Ramos (cell line): ENCODE measurements around the gene KRT76.

Source experiments
- in situ Hi-C: fragments of 300-500 bp; cut with MboI; formaldehyde crosslinking; loops from one replicate; pipeline ENCODE4 v1.14.3; 2022; ENCODE audit warnings: low sequenced_read_pairs; ENCODE audit not compliant: unreplicated experiment

Gene KRT76

DNA sequence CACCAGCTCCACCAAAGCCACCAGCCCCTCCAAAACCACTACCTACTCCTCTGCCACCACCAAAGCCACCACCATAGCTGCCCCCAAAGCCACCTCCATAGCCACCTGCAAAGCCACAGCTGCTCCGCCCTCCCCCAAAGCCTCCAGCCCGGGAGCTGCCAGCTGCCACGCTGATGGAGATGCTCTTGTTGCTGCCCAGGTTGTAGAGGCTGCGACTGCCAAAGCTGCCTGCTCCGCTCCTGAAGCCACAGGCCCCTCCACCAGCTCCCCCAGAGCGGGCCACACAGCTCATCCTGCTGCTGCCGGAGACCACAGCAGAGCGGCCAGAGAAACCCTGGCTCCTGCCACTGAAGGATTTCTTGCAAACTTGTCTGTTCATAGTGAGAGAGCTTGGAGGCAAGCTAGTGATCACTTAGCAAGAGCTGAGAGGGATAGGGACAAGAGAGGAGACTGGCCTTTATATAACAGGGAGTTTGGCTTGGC is at the start of gene KRT76:
Gene KRT76 (minus strand): TSS at position 433 of the 483 bp plus-strand sequence. CDS start 54 bp downstream, at position 379.
- in situ Hi-C loops, result no loop called here

DNA sequence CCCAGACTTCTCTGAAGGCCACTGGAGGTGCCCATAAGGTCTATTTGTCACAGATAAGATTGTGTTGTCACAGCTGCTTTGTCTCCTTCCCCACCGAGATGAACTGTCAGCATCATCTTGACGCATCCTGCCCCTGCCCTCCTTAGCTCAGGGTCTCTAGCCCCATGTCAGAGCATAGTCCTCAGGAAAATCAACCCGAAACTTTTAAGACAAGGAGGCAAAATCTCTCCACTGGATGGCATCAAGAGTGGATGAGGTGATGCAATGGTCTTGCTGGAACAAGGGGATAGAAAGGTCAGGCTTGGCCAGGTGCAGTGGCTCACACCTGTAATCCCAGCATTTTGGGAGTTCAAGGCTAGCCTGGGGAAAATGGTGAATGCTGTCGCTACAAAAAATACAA is 48.8 kb upstream of the KRT76 start:
- in situ Hi-C loops, result no loop called here

GRCh38 chr12:52824741-52825410 is 47.7 kb upstream of the KRT76 start:
- in situ Hi-C loops, result no loop called here

DNA sequence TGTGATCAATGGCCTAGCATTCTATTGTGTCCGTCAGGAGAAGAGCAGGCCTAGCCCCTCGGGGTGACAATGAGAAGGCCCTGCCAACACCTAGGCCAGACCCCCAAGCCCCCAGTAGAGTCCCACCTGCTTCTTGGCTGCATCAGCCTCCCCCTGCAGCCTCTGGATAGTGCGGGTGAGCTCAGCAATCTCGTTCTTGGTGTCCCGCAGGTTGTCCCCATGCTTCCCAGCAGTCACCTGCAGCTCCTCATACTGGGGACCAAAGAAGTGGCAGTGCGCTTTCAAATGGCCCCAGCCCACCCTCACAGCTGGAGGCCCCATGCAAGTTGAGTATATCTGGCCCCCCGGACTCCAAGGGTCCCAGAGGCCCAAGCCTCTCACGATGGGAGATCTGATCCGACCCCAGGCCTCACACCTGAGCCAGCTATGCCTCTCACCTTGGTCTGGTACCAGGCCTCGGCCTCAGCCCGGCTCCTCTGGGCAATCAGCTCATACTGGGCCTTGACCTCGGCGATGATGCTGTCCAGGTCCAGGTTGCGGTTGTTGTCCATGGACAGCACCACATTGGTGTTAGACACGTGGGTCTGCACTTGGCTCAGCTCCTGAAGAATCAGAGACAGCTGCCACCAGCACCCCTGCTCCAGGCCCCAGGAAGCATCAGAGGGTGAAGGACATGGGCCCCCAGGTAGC is 46.8 kb upstream of the KRT76 start:
- in situ Hi-C loops, result no loop called here

DNA sequence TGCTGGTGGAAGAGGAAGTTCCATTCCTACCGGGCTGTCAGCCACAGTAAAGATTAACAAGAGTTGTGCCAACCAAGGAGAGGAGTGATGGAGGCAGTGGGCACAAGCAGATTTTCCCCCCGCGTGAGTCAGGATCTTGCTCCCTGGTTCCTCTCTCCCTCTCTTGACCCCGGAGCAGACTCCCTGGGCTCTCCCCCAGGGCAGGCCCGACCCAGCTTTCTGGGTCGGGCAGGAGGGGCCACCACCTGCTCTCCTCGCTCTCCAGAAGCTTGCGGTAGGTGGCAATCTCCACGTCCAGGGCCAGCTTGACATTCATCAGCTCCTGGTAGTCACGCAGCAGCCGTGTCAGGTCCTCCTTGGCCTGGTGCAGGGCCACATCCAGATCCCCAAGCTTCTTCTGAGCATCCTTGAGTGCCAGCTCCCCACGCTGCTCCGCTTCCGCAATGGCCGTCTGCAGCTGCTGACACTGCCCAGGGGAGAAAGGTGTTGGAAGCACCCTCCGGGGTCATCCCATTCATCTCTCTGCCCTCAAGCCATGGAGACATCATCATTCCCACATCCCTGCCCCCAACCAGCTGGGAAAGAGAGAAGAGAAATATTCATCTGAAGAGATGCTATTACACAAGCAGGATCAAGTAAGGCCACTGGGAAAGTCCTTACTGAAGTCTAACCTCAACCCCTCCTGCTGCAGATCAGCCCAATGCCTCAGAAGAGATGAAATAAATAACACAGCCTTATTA is 45.8 kb upstream of the KRT76 start:
- in situ Hi-C loops, result no loop called here

DNA sequence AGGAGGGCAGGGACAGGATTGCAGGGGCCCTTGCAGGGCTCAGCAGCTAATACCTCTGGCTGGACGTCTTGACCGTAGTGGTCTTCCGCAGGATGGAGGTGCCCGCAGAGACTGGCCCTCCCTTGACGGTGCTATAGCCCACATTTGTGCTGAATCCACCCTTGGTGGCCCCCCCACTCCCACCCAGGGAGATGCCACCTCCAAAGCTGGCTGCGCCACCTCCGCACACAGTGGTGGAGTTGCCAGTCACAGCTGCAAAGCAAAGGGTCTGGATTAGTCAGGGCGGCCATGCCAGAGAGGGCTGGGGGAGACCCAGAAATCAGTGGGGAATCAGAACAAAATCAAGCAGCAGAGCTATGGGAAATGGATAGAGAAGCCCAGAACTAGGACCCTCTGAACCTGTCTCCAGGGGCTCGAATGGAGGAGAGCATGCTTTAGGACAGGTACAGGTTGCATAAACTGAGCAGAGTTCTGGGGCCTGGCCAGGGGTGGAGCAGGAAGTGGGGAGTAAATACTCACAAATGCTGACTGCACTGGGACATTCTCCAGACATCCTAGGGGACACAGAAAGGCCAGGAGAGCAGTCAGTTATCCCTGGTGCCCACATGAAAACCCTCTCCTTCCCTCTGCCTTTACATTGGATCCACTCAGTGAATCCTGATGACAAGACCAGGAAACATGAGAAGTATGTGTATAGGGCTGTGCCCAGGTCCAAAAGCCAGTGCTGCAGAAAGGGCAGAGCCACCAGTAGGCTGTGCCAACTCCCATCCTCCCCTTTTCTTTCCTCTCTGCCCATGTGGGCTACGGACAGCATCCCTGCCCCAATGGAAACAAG is 44.9 kb upstream of the KRT76 start:
- in situ Hi-C loops, result no loop called here

DNA sequence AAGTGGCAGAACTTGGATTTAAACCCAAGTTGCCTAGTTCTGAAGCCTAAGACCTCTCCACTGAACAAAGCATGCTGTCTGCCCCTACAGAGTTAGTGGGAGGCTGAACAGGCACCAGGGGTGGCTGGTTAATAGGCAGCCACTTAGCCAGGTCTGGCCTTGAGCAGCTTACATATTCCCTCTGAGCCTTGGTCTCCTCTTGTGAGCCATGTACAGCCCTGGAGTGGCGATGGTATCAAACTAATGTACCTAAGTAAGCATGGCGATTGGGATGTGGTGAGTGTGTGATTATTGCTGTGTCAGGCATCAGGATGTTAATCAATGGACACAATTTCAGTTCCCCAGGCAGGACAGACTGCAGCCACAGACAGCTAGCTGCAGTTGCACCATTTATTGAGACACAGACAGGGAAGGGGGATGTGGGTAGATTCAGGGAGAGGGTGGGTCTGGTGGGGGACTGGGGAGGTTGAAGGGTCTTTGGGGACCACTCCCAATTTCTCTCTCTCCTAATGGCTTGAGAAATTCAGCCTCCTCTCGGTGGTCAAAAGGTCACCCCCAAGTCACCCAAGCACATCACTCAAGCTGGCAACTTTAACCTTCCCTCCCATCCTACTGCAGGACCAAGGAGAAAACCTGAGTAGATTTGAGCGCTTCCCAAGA is 44.1 kb upstream of the KRT76 start:
- in situ Hi-C loops, result no loop called here

DNA sequence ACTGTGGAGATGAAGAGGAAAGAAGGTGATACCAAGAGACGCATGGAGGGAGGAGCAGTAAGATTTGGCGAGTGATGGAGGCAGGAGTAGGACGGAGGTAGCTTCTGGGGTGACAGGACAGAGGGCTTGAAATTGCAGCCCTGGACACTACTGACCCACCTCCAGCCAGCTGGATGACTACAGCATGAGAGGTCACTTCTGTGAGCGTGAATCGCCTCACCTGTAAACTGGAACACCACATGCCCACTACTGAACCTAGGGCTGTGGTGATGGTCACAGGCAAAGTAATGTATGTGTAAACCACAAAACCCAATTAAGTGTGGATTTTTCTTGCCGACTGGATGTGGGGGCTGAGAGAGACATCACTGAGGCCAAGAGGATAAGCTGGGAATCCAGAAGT is 43.4 kb upstream of the KRT76 start:
- in situ Hi-C loops, result no loop called here

- in situ Hi-C loops, result no loop called here
Observed at GRCh38 chr12:52819731-52820510, 42.8 kb upstream of the KRT76 start.

GRCh38 chr12:52818887-52819420 is 41.8 kb upstream of the KRT76 start:
- in situ Hi-C loops, result no loop called here

DNA sequence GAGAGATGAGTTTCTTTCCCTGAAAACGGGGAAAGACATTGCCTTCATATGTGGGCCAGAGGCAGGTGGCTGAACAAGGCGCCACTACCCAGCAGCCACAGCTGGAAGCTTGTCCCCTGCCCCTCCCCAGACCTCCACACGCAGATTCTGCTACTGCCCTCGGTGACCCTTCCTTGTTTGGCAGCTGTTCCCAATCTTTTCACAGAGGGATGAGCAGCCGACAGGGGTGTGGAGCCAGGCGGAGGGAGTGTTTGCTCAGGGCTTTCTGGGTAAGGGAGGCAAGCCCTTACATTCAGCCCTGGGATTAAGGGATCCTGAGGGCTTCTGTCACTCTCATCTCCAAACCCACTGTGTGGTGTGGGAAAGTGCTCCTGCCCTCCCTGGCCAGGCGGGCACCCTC is 41.2 kb upstream of the KRT76 start:
- in situ Hi-C loops, result no loop called here

DNA sequence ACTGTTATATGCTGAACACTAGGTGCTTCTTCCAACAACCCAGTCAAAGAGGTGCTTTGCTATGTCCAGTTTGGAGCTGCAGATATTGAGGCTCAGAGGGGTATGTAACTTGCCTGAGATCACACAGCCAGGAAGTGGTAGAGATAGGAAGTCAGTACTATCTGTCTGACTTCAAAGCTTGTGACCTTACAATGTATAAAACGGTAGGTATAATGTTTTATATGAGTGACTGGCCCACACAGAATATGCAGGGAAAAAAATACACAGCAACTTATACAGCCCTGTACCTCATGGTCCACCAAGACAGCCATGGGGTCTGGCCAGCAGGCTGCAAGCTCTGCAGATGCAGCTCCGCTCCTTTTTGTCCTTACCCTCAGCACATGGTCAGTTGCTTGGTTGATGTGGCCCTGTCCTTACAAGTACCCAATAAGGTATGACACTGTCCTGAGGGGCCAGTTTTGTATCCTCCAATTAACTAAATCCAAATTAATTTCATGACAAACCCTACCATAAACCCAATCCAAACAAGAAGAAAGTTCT is 40.6 kb upstream of the KRT76 start:
- in situ Hi-C loops, result no loop called here

GRCh38 chr12:52817003-52817698 is 40.0 kb upstream of the KRT76 start:
- in situ Hi-C loops, result no loop called here

- in situ Hi-C loops, result no loop called here
Observed at GRCh38 chr12:52815676-52816588, 38.8 kb upstream of the KRT76 start.

DNA sequence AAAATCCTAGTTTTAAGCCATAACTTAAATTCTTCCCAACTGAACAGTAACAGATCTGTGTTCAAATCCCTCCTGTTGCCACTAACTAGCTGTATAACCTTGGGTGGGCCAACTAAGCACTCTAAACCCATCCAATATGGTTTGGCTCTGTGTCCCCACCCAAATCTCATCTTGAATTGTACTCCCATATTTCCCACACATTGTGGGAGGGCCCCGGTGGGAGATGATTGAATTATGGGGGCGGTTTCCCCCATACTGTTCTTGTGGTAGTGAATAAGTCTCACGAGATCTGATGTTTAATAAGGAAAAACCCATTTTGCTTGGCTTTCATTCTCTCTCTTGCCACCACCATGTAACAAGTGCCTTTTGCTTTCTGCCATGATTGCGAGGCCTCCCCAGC is 38.0 kb upstream of the KRT76 start:
- in situ Hi-C loops, result no loop called here

- in situ Hi-C loops, result no loop called here
Observed at GRCh38 chr12:52814710-52815155, 37.6 kb upstream of the KRT76 start.
